ENCODE measurements around the gene RGS7.

Gene RGS7

GRCh38 chr1:240965581-240966091 lies 391.4 kb downstream of the RGS7 start:
- Histone ChIP-seq H3K9me3 (replicated peaks in 1 of 2; ENCODE audit: control insufficient read depth in 2 of 2, insufficient read depth in 1 of 2, low read depth in 1 of 2, low read length in 2 of 2) (no peaks in the 10 kb centered on the region), H2BK15ac (ENCODE audit: low read length) (no peak overlapping the region), H3K4ac (ENCODE audit: low read length) (no peak overlapping the region), H3K4me1 (ENCODE audit: control insufficient read depth in 2 of 2, insufficient read depth in 1 of 2, low read depth in 1 of 2, low read length in 2 of 2) (no peaks in the 10 kb centered on the region), H3K18ac (ENCODE audit: low read length) (no peak overlapping the region), H3K4me2 (ENCODE audit: insufficient read depth, low read length, poor library complexity, severe bottlenecking) (no peak overlapping the region), H4K91ac (ENCODE audit: low read depth, low read length, poor library complexity) (no peak overlapping the region), H2BK5ac (ENCODE audit: low read length) (no peak overlapping the region), H2BK120ac (ENCODE audit: low read depth, low read length) (no peak overlapping the region), H3K14ac (ENCODE audit: low read length) (no peak overlapping the region), H3K79me1 (ENCODE audit: low read depth, low read length) (no peaks in the 10 kb centered on the region), H3K27me3 (ENCODE audit: control insufficient read depth in 3 of 3, insufficient read depth in 3 of 3, low read depth in 1 of 3, low read length in 3 of 3) (peaks cover 0 to 4% (median 0%) of the 10 kb centered on the region in 3 experiments), H3K27ac (replicated peaks; ENCODE audit: low read length) (no peak overlapping the region), H4K8ac (ENCODE audit: low read depth, low read length) (no peak overlapping the region), H2AK5ac (ENCODE audit: low read depth, low read length) (no peak overlapping the region), H2BK12ac (ENCODE audit: low read length) (no peak overlapping the region), H2AFZ (ENCODE audit: low read length) (no peak overlapping the region), H3K9ac (ENCODE audit: low read depth, low read length, poor library complexity) (no peak overlapping the region), H3K4me3 (ENCODE audit: low read length in 2 of 2) (no peak overlapping the region), H3K23ac (ENCODE audit: low read depth, low read length, poor library complexity) (no peak overlapping the region), H3K36me3 (replicated peaks in 1 of 2; ENCODE audit: control insufficient read depth in 2 of 2, insufficient read depth in 2 of 2, low read length in 2 of 2) (no peaks in the 10 kb centered on the region)
- no peak for DNase-seq (ENCODE audit: low spot score)
- no CpG with 5 or more reads among the region's 10 CpGs for WGBS, 2 donors (ENCODE audit: extremely low coverage in 2 of 2, insufficient read length in 2 of 2, insufficient replicate concordance in 1 of 2)

- Histone ChIP-seq H3K36me3 (replicated peaks in 1 of 2; ENCODE audit: control insufficient read depth in 2 of 2, insufficient read depth in 2 of 2, low read length in 2 of 2) (no peaks in the 10 kb centered on the region), H4K8ac (ENCODE audit: low read depth, low read length) (no peak overlapping the region), H3K18ac (ENCODE audit: low read length) (no peak overlapping the region), H3K9ac (ENCODE audit: low read depth, low read length, poor library complexity) (no peak overlapping the region), H2AFZ (ENCODE audit: low read length) (no peak overlapping the region), H3K27me3 (ENCODE audit: control insufficient read depth in 3 of 3, insufficient read depth in 3 of 3, low read depth in 1 of 3, low read length in 3 of 3) (no peaks in the 10 kb centered on the region), H2BK120ac (ENCODE audit: low read depth, low read length) (no peak overlapping the region), H3K14ac (ENCODE audit: low read length) (no peak overlapping the region), H2BK15ac (ENCODE audit: low read length) (no peak overlapping the region), H2BK12ac (ENCODE audit: low read length) (no peak overlapping the region), H3K23ac (ENCODE audit: low read depth, low read length, poor library complexity) (no peak overlapping the region), H3K4me3 (ENCODE audit: low read length in 2 of 2) (no peak overlapping the region), H3K4me2 (ENCODE audit: insufficient read depth, low read length, poor library complexity, severe bottlenecking) (no peak overlapping the region), H4K91ac (ENCODE audit: low read depth, low read length, poor library complexity) (no peak overlapping the region), H3K79me1 (ENCODE audit: low read depth, low read length) (no peaks in the 10 kb centered on the region), H3K4ac (ENCODE audit: low read length) (no peak overlapping the region), H3K9me3 (replicated peaks in 1 of 2; ENCODE audit: control insufficient read depth in 2 of 2, insufficient read depth in 1 of 2, low read depth in 1 of 2, low read length in 2 of 2) (no peaks in the 10 kb centered on the region), H2BK5ac (ENCODE audit: low read length) (no peak overlapping the region), H2AK5ac (ENCODE audit: low read depth, low read length) (no peak overlapping the region), H3K4me1 (ENCODE audit: control insufficient read depth in 2 of 2, insufficient read depth in 1 of 2, low read depth in 1 of 2, low read length in 2 of 2) (no peaks in the 10 kb centered on the region), H3K27ac (replicated peaks; ENCODE audit: low read length) (no peak overlapping the region)
- WGBS, 2 donors (ENCODE audit: extremely low coverage in 2 of 2, insufficient read length in 2 of 2, insufficient replicate concordance in 1 of 2) = no CpG with 5 or more reads among the region's 4 CpGs
- no peak for DNase-seq (ENCODE audit: low spot score)
Observed at GRCh38 chr1:240962086-240962485, 394.9 kb downstream of the RGS7 start.

- Histone ChIP-seq H3K79me1 (ENCODE audit: low read depth, low read length) (no peaks in the 10 kb centered on the region), H2BK5ac (ENCODE audit: low read length) (no peak overlapping the region), H2AK5ac (ENCODE audit: low read depth, low read length) (no peak overlapping the region), H3K9ac (ENCODE audit: low read depth, low read length, poor library complexity) (no peak overlapping the region), H3K4ac (ENCODE audit: low read length) (no peak overlapping the region), H3K18ac (ENCODE audit: low read length) (no peak overlapping the region), H3K27ac (replicated peaks; ENCODE audit: low read length) (no peak overlapping the region), H3K27me3 (ENCODE audit: control insufficient read depth in 3 of 3, insufficient read depth in 3 of 3, low read depth in 1 of 3, low read length in 3 of 3) (no peaks in the 10 kb centered on the region), H3K4me3 (ENCODE audit: low read length in 2 of 2) (no peak overlapping the region), H2BK120ac (ENCODE audit: low read depth, low read length) (no peak overlapping the region), H4K91ac (ENCODE audit: low read depth, low read length, poor library complexity) (no peak overlapping the region), H3K4me1 (ENCODE audit: control insufficient read depth in 2 of 2, insufficient read depth in 1 of 2, low read depth in 1 of 2, low read length in 2 of 2) (no peaks in the 10 kb centered on the region), H3K23ac (ENCODE audit: low read depth, low read length, poor library complexity) (no peak overlapping the region), H3K14ac (ENCODE audit: low read length) (no peak overlapping the region), H2BK15ac (ENCODE audit: low read length) (no peak overlapping the region), H2BK12ac (ENCODE audit: low read length) (no peak overlapping the region), H4K8ac (ENCODE audit: low read depth, low read length) (no peak overlapping the region), H3K36me3 (replicated peaks in 1 of 2; ENCODE audit: control insufficient read depth in 2 of 2, insufficient read depth in 2 of 2, low read length in 2 of 2) (no peaks in the 10 kb centered on the region), H3K9me3 (replicated peaks in 1 of 2; ENCODE audit: control insufficient read depth in 2 of 2, insufficient read depth in 1 of 2, low read depth in 1 of 2, low read length in 2 of 2) (no peaks in the 10 kb centered on the region), H2AFZ (ENCODE audit: low read length) (no peak overlapping the region), H3K4me2 (ENCODE audit: insufficient read depth, low read length, poor library complexity, severe bottlenecking) (no peak overlapping the region)
- no CpG with 5 or more reads among the region's 2 CpGs for WGBS, 2 donors (ENCODE audit: extremely low coverage in 2 of 2, insufficient read length in 2 of 2, insufficient replicate concordance in 1 of 2)
- no peak for DNase-seq (ENCODE audit: low spot score)
Observed at GRCh38 chr1:240956424-240956823, 400.6 kb downstream of the RGS7 start.

GRCh38 chr1:240956020-240956419 lies 401.0 kb downstream of the RGS7 start:
- Histone ChIP-seq H4K91ac (ENCODE audit: low read depth, low read length, poor library complexity) (no peak overlapping the region), H4K8ac (ENCODE audit: low read depth, low read length) (no peak overlapping the region), H3K36me3 (replicated peaks in 1 of 2; ENCODE audit: control insufficient read depth in 2 of 2, insufficient read depth in 2 of 2, low read length in 2 of 2) (no peaks in the 10 kb centered on the region), H2BK15ac (ENCODE audit: low read length) (no peak overlapping the region), H3K9me3 (replicated peaks in 1 of 2; ENCODE audit: control insufficient read depth in 2 of 2, insufficient read depth in 1 of 2, low read depth in 1 of 2, low read length in 2 of 2) (no peaks in the 10 kb centered on the region), H3K4me2 (ENCODE audit: insufficient read depth, low read length, poor library complexity, severe bottlenecking) (no peak overlapping the region), H3K79me1 (ENCODE audit: low read depth, low read length) (no peaks in the 10 kb centered on the region), H2AFZ (ENCODE audit: low read length) (no peak overlapping the region), H3K14ac (ENCODE audit: low read length) (no peak overlapping the region), H3K18ac (ENCODE audit: low read length) (no peak overlapping the region), H3K27ac (replicated peaks; ENCODE audit: low read length) (no peak overlapping the region), H2AK5ac (ENCODE audit: low read depth, low read length) (no peak overlapping the region), H2BK5ac (ENCODE audit: low read length) (no peak overlapping the region), H2BK120ac (ENCODE audit: low read depth, low read length) (no peak overlapping the region), H3K4me3 (ENCODE audit: low read length in 2 of 2) (no peak overlapping the region), H3K4me1 (ENCODE audit: control insufficient read depth in 2 of 2, insufficient read depth in 1 of 2, low read depth in 1 of 2, low read length in 2 of 2) (no peaks in the 10 kb centered on the region), H2BK12ac (ENCODE audit: low read length) (no peak overlapping the region), H3K23ac (ENCODE audit: low read depth, low read length, poor library complexity) (no peak overlapping the region), H3K9ac (ENCODE audit: low read depth, low read length, poor library complexity) (no peak overlapping the region), H3K27me3 (ENCODE audit: control insufficient read depth in 3 of 3, insufficient read depth in 3 of 3, low read depth in 1 of 3, low read length in 3 of 3) (no peaks in the 10 kb centered on the region), H3K4ac (ENCODE audit: low read length) (no peak overlapping the region)
- no peak for DNase-seq (ENCODE audit: low spot score)
- WGBS, 2 donors (ENCODE audit: extremely low coverage in 2 of 2, insufficient read length in 2 of 2, insufficient replicate concordance in 1 of 2) = no CpG with 5 or more reads among the region's 2 CpGs
